Measurements from ENCODE around the gene PALS1. TPM values are rescaled to one million over a fixed set of nuclear protein-coding genes. Genes with fewer than 3 reads are reported as not detected.

The PALS1 gene
- total and polyA plus RNA-seq, 2 of the 8 experiments (the other 6 are each of a cell fraction or from before 2014, with no cell fraction given) = 6.7 to 25.1 TPM

DNA sequence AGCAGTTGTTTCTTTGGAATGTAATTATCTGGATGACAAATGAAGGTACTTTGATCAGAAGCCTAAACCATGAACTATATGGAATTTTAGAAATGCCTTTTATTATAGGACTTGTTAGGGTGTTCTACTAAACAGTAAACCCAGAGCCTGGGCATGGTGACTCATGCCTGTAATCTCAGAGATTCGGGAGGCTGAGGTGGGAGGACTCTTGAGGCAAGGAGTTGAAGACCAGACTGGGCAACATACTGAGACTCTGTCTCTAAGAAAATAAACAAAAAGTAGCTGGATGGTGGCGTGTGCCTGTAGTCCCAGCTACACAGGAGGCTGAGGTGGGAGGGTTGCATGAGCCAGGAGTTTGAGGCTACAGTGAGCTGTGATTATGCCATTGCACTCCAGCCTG is 23.9 kb downstream of the PALS1 start (continued):
- TF ChIP-seq SUZ12 (IDR thresholded peaks at IDR 0.05; ENCODE audit: low read length) (no peak), HDAC6 (IDR thresholded peaks at IDR 0.05; ENCODE audit: low read depth, low read length) (no peak)
